Measurements from ENCODE around the gene SF3A1. TPM values are rescaled to one million over a fixed set of nuclear protein-coding genes. Genes with fewer than 3 reads are reported as not detected.

Gene SF3A1
- total and polyA plus RNA-seq, 2 of the 8 experiments (the other 6 are each of a cell fraction or from before 2014, with no cell fraction given), result 27.8 to 285 TPM

DNA sequence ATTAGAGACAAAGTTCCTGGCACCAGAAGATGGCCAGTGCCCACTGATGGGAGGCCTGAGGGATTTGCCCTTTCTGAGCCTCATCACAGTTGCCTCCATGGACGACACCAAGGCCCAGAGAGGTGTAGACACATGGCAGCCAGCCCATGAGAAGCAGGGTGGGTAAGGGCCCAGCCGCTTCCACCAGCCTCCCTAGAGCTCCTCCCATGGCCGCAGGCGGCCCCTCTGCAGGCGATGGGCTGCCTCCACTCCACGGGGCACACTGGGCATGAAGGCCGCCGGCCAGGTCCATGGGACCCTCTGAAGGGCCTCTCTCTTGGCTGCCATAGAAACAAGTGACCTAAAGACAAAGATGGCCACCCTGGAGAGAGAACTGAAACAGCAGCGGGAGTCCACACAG lies 14.6 kb upstream of the SF3A1 start:
- Histone ChIP-seq H3K36me3 (ENCODE audit: control insufficient read depth in 2 of 4, insufficient read depth in 4 of 4, low read length in 3 of 4) (peaks cover 0 to 4% (median 0%) of the 10 kb centered on the region in 4 experiments; a peak in 1 of 8 replicates), H4K8ac (ENCODE audit: extremely low read depth, insufficient read depth, low read length) (no peak overlapping the region), H3K79me2 (ENCODE audit: control insufficient read depth in 1 of 2, insufficient read depth in 2 of 2, low read length in 2 of 2) (no peaks in the 10 kb centered on the region), H3K4me1 (replicated peaks in 1 of 4; ENCODE audit: control insufficient read depth in 3 of 4, insufficient read depth in 4 of 4, low read length in 3 of 4) (peaks cover 0 to 2% (median 0%) of the 10 kb centered on the region in 4 experiments; a peak in 1 of 7 replicates), H3K79me1 (ENCODE audit: low read depth, low read length) (no peaks in the 10 kb centered on the region), H3K23ac (ENCODE audit: insufficient read length) (no peak overlapping the region), H2BK20ac (ENCODE audit: low read length) (no peak overlapping the region), H3K9me3 (ENCODE audit: insufficient read depth in 2 of 2, low read depth in 1 of 2, low read length in 1 of 2) (no peaks in the 10 kb centered on the region), H4K5ac (ENCODE audit: insufficient read length, low read depth, low read length) (no peak overlapping the region), H2BK120ac (replicated peaks; ENCODE audit: low read depth, low read length) (no peak overlapping the region), H3K9ac (replicated peaks in 1 of 4; ENCODE audit: extremely low read depth in 1 of 4, low read depth in 3 of 4, low read length in 3 of 4) (no peak overlapping the region), H2BK5ac (ENCODE audit: low read depth, low read length) (no peak overlapping the region), H2BK12ac (ENCODE audit: low read depth, low read length) (no peak overlapping the region), H2AFZ (ENCODE audit: low read length) (no peak overlapping the region), H2AK5ac (ENCODE audit: low read depth, low read length) (no peak overlapping the region), H2BK15ac (ENCODE audit: low read length) (no peak overlapping the region), H3K14ac (ENCODE audit: insufficient read length) (no peak overlapping the region), H3K18ac (ENCODE audit: extremely low read depth, low read length) (no peak overlapping the region), H3K56ac (replicated peaks; ENCODE audit: insufficient read length, low read depth, low read length) (no peak overlapping the region), H4K91ac (replicated peaks; ENCODE audit: insufficient read length, low read length) (no peak overlapping the region), H4K20me1 (replicated peaks in 1 of 2; ENCODE audit: control insufficient read depth in 1 of 2, insufficient read depth in 2 of 2, low read length in 2 of 2) (peaks cover 3 to 7% of the 10 kb centered on the region in 2 experiments), H3K27me3 (replicated peaks in 1 of 4; ENCODE audit: control insufficient read depth in 3 of 4, extremely low read depth in 1 of 4, insufficient read depth in 3 of 4, low read length in 3 of 4) (no peaks in the 10 kb centered on the region; a peak in 1 of 7 replicates), H3K4ac (replicated peaks; ENCODE audit: insufficient read length, low read depth, low read length) (no peak overlapping the region), H3K23me2 (ENCODE audit: low read depth, low read length) (no peaks in the 10 kb centered on the region), H3K4me2 (ENCODE audit: insufficient read depth in 1 of 2, low read depth in 2 of 2, low read length in 2 of 2) (no peak overlapping the region), H3K4me3 (ENCODE audit: extremely low read depth in 1 of 4, insufficient read depth in 2 of 4, low read depth in 3 of 4, low read length in 4 of 4) (no peak overlapping the region), H3K27ac (ENCODE audit: low read depth, low read length) (no peak overlapping the region)
- TF ChIP-seq NANOG (IDR thresholded peaks at IDR 0.05; ENCODE audit: insufficient read depth, low read depth, low read length, poor library complexity, severe bottlenecking) (no peak), RXRA (IDR thresholded peaks at IDR 0.05; ENCODE audit: insufficient read depth, low read depth, low read length) (no peak), GTF2F1 (IDR thresholded peaks at IDR 0.05; ENCODE audit: borderline replicate concordance, low read depth, low read length) (no peak), MAFK (IDR thresholded peaks at IDR 0.05; ENCODE audit: low read depth, low read length) (no peak), GABPA (IDR thresholded peaks at IDR 0.05; ENCODE audit: borderline replicate concordance, insufficient read depth, low read length) (no peak), SRF (IDR thresholded peaks at IDR 0.05; ENCODE audit: low read depth, low read length) (no peak), POLR2A (IDR thresholded peaks at IDR 0.05; ENCODE audit: control extremely low read depth in 1 of 2, low read depth in 2 of 2, low read length in 2 of 2) (peak in 1 of 2 experiments; percentile 29; a peak in 1 of 3 replicates)
- TF ChIP-seq, protein P1, sequence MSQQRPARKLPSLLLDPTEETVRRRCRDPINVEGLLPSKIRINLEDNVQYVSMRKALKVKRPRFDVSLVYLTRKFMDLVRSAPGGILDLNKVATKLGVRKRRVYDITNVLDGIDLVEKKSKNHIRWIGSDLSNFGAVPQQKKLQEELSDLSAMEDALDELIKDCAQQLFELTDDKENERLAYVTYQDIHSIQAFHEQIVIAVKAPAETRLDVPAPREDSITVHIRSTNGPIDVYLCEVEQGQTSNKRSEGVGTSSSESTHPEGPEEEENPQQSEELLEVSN (IDR thresholded peaks at IDR 0.05), result no peak
- ChIA-PET POLR2A (ENCODE audit: partially characterized antibody) (interaction anchor here (0.9 to 11.8 kb wide), 6 partner anchors 10 to 51 kb away, joined by 3 to 129 read pairs (median 4); partner anchors contain the start of genes CCDC157 and SF3A1), CTCF (ENCODE audit: partially characterized antibody) (interaction anchor here (0.8 to 6.3 kb wide), 3 partner anchors 10 to 83 kb away, joined by 3 to 28 read pairs (median 26); partner anchors contain the start of genes CASTOR1 and RNF215)
- DNase-seq (ENCODE audit: low read depth in 1 of 2, low spot score in 2 of 2) (no peak), FAIRE-seq (no peak)
- WGBS, 2 experiments (ENCODE audit: extremely low coverage in 1 of 2, insufficient coverage in 1 of 2, insufficient read length in 1 of 2, insufficient replicate concordance in 2 of 2, low coverage in 1 of 2, low lambda C conversion rate in 2 of 2, missing lambda C conversion rate in 1 of 2), result 88% methylated on average over 8 of the region's 9 CpGs; no CpG with 5 or more reads in 1 of the 2 experiments
